Endothelial cell of umbilical vein (primary cell): ENCODE measurements around the gene TRAPPC14. TPM values are rescaled to one million over a fixed set of nuclear protein-coding genes. Genes with fewer than 3 reads are reported as not detected.

Source experiments
- BruUV-seq: library from RNA; stranded (reverse); fragments of 400-500 nt; replicated peaks from 2 replicates; lab custom pipeline; 2021; lab: Mats Ljungman, UMichigan
- CTCF ChIA-PET: fragments of 300-600, 350-600 bp; sonication (Branson Sonifier 250); formaldehyde crosslinking; loops from one replicate; lab custom pipeline; 2021; ENCODE audit warnings: antibody characterized with exemption, inconsistent platforms; lab: Charles Lee
- POLR2A ChIA-PET: fragments of 300-600, 350-600 bp; sonication (Branson Sonifier 250); formaldehyde crosslinking; loops from one replicate; lab custom pipeline; 2021; ENCODE audit warnings: antibody characterized with exemption, inconsistent platforms; lab: Charles Lee
- DNase-seq: peaks from one replicate; pipeline ENCODE4 v3.0.0-alpha.2; 2011; ENCODE audit warnings: low read depth, low spot score
- FAIRE-seq: peaks from 2 replicates; lab custom pipeline; 2011; peaks lifted over from hg19 to GRCh38; lab: Jason Lieb, UNC
- H2AFZ ChIP-seq: 2 replicates; pipeline ENCODE4 v1.6.0; 2012; ENCODE audit warnings: low read depth, low read length, control low read depth, inconsistent platforms
- H3K27ac ChIP-seq: 2 replicates; pipeline ENCODE4 v1.5.1; 2011; ENCODE audit warnings: low read depth, mild to moderate bottlenecking, control low read depth, low read length, moderate library complexity; ENCODE audit not compliant: insufficient read depth
- H3K27me3 ChIP-seq, 2 experiments: 2 replicates each; pipeline versions ENCODE4 v1.6.0 to v1.6.1; 2011; ENCODE audit warnings: low read length in 2 of 2, mixed read lengths in 1 of 2; ENCODE audit not compliant: control insufficient read depth in 2 of 2, insufficient read depth in 2 of 2
- H3K36me3 ChIP-seq, 2 experiments: 2 replicates in 1 of 2; 3 replicates in 1 of 2; pipeline ENCODE4 v1.5.1; 2011; ENCODE audit warnings: low read length in 2 of 2, mild to moderate bottlenecking in 1 of 2, moderate library complexity in 1 of 2; ENCODE audit not compliant: control insufficient read depth in 2 of 2, insufficient read depth in 2 of 2; ENCODE audit errors: extremely low read depth in 1 of 2
- H3K4me1 ChIP-seq: 3 replicates; pipeline ENCODE4 v1.5.1; 2011; ENCODE audit warnings: mild to moderate bottlenecking, low read length; ENCODE audit not compliant: control insufficient read depth, insufficient read depth; ENCODE audit errors: extremely low read depth
- H3K4me2 ChIP-seq: 2 replicates; pipeline ENCODE4 v1.6.1; 2011; ENCODE audit warnings: low read length, control low read depth, mixed read lengths; ENCODE audit not compliant: insufficient read depth
- H3K4me3 ChIP-seq, 3 experiments: fragments of 200-600 bp in 1 of 3; sonication (generic), shearing (Covaris generic) in 1 of 3; replicated peaks in 1 of 3; 2 replicates each; pipeline ENCODE4 v1.5.1; 2011 to 2016; ENCODE audit warnings: control low read depth in 3 of 3, low read length in 3 of 3, mild to moderate bottlenecking in 2 of 3, inconsistent platforms in 1 of 3, low read depth in 1 of 3, moderate library complexity in 1 of 3; ENCODE audit not compliant: insufficient read depth in 1 of 3
- H3K79me2 ChIP-seq: 2 replicates; pipeline ENCODE4 v1.6.0; 2012; ENCODE audit warnings: low read length, inconsistent platforms; ENCODE audit not compliant: control insufficient read depth, insufficient read depth
- H3K9ac ChIP-seq: replicated peaks from 2 replicates; pipeline ENCODE3; 2011; ENCODE audit warnings: low read length, control low read depth; ENCODE audit not compliant: insufficient read depth; ENCODE audit errors: extremely low read depth
- H3K9me1 ChIP-seq: replicated peaks from 3 replicates; pipeline ENCODE4 v1.6.0; 2011; ENCODE audit warnings: mild to moderate bottlenecking, low read length; ENCODE audit not compliant: control insufficient read depth, insufficient read depth; ENCODE audit errors: extremely low read depth
- H3K9me3 ChIP-seq: replicated peaks from 2 replicates; pipeline ENCODE4 v1.5.1; 2012; ENCODE audit warnings: low read length, inconsistent platforms; ENCODE audit not compliant: control insufficient read depth, insufficient read depth
- H4K20me1 ChIP-seq: replicated peaks from 2 replicates; pipeline ENCODE3; 2011; ENCODE audit warnings: mild to moderate bottlenecking, low read length; ENCODE audit not compliant: control insufficient read depth, insufficient read depth; ENCODE audit errors: extremely low read depth
- FOS ChIP-seq: IDR thresholded peaks from 2 replicates; pipeline ENCODE4 v1.6.1; 2011; ENCODE audit warnings: mild to moderate bottlenecking, low read length, moderate library complexity, borderline replicate concordance; ENCODE audit not compliant: insufficient read depth
- JUN ChIP-seq: IDR thresholded peaks from 2 replicates; pipeline ENCODE4 v1.6.1; 2011; ENCODE audit warnings: borderline replicate concordance, low read depth; ENCODE audit not compliant: insufficient read length, insufficient read depth
- MAX ChIP-seq: IDR thresholded peaks from 2 replicates; pipeline ENCODE4 v1.6.1; 2011; ENCODE audit not compliant: insufficient read depth, insufficient read length
- MYC ChIP-seq: IDR thresholded peaks from one replicate; pipeline ENCODE4 v1.6.1; 2011; ENCODE audit warnings: mild to moderate bottlenecking, low read depth, low read length
- POLR2A ChIP-seq: IDR thresholded peaks from 2 replicates; pipeline ENCODE4 v1.6.1; 2012; ENCODE audit warnings: low read depth, mild to moderate bottlenecking, control low read depth, low read length
- POLR2AphosphoS5 ChIP-seq: IDR thresholded peaks from 2 replicates; pipeline ENCODE4 v1.6.1; 2012; ENCODE audit warnings: low read depth, mild to moderate bottlenecking, control low read depth, low read length, moderate library complexity; ENCODE audit not compliant: insufficient read depth
- dilution Hi-C: fragments of 300-500 bp; cut with MboI; formaldehyde crosslinking; loops from one replicate; pipeline ENCODE4 v1.15.0; 2019; ENCODE audit warnings: low sequenced_read_pairs; ENCODE audit not compliant: extremely low pct_ligation_motif_present
- intact Hi-C: fragments of 100-400 bp; cut with micrococcal nuclease; formaldehyde crosslinking; loops from one replicate; pipeline ENCODE4 v1.10.0; 2022
- polyA plus RNA-seq, 4 experiments: library from polyadenylated mRNA; depleted of rRNA in 3 of 4; stranded (reverse) in 3 of 4; unstranded in 1 of 4; fragments of >200 nt; gene quantifications; 2 replicates each; pipeline versions ENCODE4 v1.2.1 to v1.2.3, GENCODE V29; 2011 to 2012; ENCODE audit warnings: missing spikeins in 1 of 4
- total RNA-seq: library from RNA; stranded (reverse); gene quantifications from 2 replicates; pipeline ENCODE4 v1.2.3, GENCODE V29; 2021

The TRAPPC14 gene
- total and polyA plus RNA-seq, 2 donors (not counting 3 experiments of a cell fraction or from before 2014, with no cell fraction given): 13.3 to 23.0 TPM

GRCh38 chr7:100148559-100149328, 9.8 kb downstream of the TRAPPC14 start, which contains the start of gene LAMTOR4:
Gene LAMTOR4 (plus strand): TSS chr7:100148918. CDS start chr7:100148973, 55 bp downstream.
- CTCF ChIA-PET: interaction anchor here (0.8 to 2.2 kb wide), 8 partner anchors 9 to 68 kb away, joined by 3 to 8 read pairs (median 3); partner anchors contain the start of genes GAL3ST4 and TRAPPC14
- DNase-seq: peak; percentile 99
- dilution Hi-C loops: no loop called here
- Histone ChIP-seq H3K4me2 (peak within 1 kb of the TSS; percentile 81), H4K20me1 (no peaks in the 10 kb centered on the region), H3K4me1 (peaks cover 6% of the 10 kb centered on the region), H3K9me1 (no peaks in the 10 kb centered on the region), H3K4me3 (peak within 1 kb of the TSS; percentile 70 to 82 (median 80)), H3K36me3 (peaks cover 0 to under 1% of the 10 kb centered on the region in 2 experiments), H3K79me2 (peaks cover 13% of the 10 kb centered on the region), H3K27ac (peak within 1 kb of the TSS; percentile 22), H2AFZ (peak within 1 kb of the TSS; percentile 82), H3K27me3 (no peaks in the 10 kb centered on the region), H3K9ac (peak within 1 kb of the TSS; percentile 79), H3K9me3 (no peaks in the 10 kb centered on the region)
- BruUV-seq: no TSS peak
- peak; percentile 99 for FAIRE-seq
- POLR2A ChIA-PET: no interaction called here
- intact Hi-C loops: loop anchor here (1.0 to 10.0 kb wide), 4 partner anchors 10 to 906 kb away; partner anchors contain the start of genes AP4M1, CNPY4, MCM7 and TAF6
- TF ChIP-seq POLR2AphosphoS5 (peak; percentile 54), POLR2A (peak; percentile 45), FOS (no peak), MYC (peak; percentile 20), MAX (peak; percentile 89), JUN (no peak)
